Duodenal mucosa (tissue), 2 donors: ENCODE results near the gene GJC3.

Experiments used
- H3K27ac ChIP-seq: one replicate; pipeline ENCODE4 v1.7.0; 2013; ENCODE audit warnings: low read depth, low read length
- H3K27me3 ChIP-seq, 2 donors: one replicate each; pipeline ENCODE4 v1.7.0; 2013; ENCODE audit warnings: low read length in 2 of 2, control low read depth in 1 of 2; ENCODE audit not compliant: insufficient read depth in 2 of 2, control insufficient read depth in 1 of 2
- H3K36me3 ChIP-seq, 2 donors: one replicate each; pipeline ENCODE4 v1.7.0; 2013; ENCODE audit warnings: low read length in 2 of 2, control low read depth in 1 of 2; ENCODE audit not compliant: insufficient read depth in 2 of 2, control insufficient read depth in 1 of 2
- H3K4me1 ChIP-seq, 2 donors: one replicate each; pipeline ENCODE4 v1.7.0; 2013; ENCODE audit warnings: low read length in 2 of 2, control low read depth in 1 of 2; ENCODE audit not compliant: insufficient read depth in 2 of 2, control insufficient read depth in 1 of 2
- H3K4me3 ChIP-seq, 2 donors: one replicate each; pipeline ENCODE4 v1.7.0; 2013; ENCODE audit warnings: low read length in 2 of 2, low read depth in 1 of 2
- H3K9ac ChIP-seq, 2 donors: one replicate each; pipeline ENCODE4 v1.7.0; 2013; ENCODE audit warnings: low read length in 2 of 2, low read depth in 1 of 2
- H3K9me3 ChIP-seq, 2 donors: one replicate each; pipeline ENCODE4 v1.7.0; 2013; ENCODE audit warnings: low read length in 2 of 2, control low read depth in 1 of 2; ENCODE audit not compliant: control insufficient read depth in 1 of 2

Gene GJC3

GRCh38 chr7:99876933-99877332 lies 52.5 kb downstream of the GJC3 start, which contains the start of gene OR2AE1:
Gene OR2AE1, minus strand, starts transcription at chr7:99877033. Its CDS starts 0 bp downstream, at chr7:99877033.
- Histone ChIP-seq H3K4me1 (no peaks in the 10 kb centered on the region), H3K9me3 (no peaks in the 10 kb centered on the region), H3K36me3 (no peaks in the 10 kb centered on the region), H3K27me3 (no peaks in the 10 kb centered on the region), H3K27ac (no peak within 1 kb of the TSS), H3K4me3 (no peak within 1 kb of the TSS), H3K9ac (no peak within 1 kb of the TSS)

GRCh38 chr7:99876491-99876890 lies 52.9 kb downstream of the GJC3 start:
- no peak overlapping the region for H3K4me3 ChIP-seq
- H3K27ac ChIP-seq: no peak overlapping the region
- H3K9me3 ChIP-seq: no peaks in the 10 kb centered on the region
- H3K27me3 ChIP-seq: no peaks in the 10 kb centered on the region
- no peak overlapping the region for H3K9ac ChIP-seq
- no peaks in the 10 kb centered on the region for H3K4me1 ChIP-seq
- H3K36me3 ChIP-seq: no peaks in the 10 kb centered on the region
